Lower lobe of right lung (tissue), 2 donors: Measurements from ENCODE around the gene NRCAM. TPM values are rescaled to one million over a fixed set of nuclear protein-coding genes. Genes with fewer than 3 reads are reported as not detected.
"Not testable (repeated sequence)": the region's sequence is repeated elsewhere in the genome, so short reads cannot be mapped to it uniquely, and the experiment has no call there.

Experiments
- ATAC-seq, 2 donors: fragments of 200-7000 bp; cut with Tn5 transposase; one replicate each; pipeline ENCODE4 v1.9.1; 2020 to 2022; ENCODE audit warnings: mild to moderate bottlenecking in 2 of 2, moderate library complexity in 2 of 2
- DNase-seq: peaks from one replicate; pipeline ENCODE4 v3.0.0-alpha.2; 2020
- H3K27ac ChIP-seq: fragments of 200-600 bp; one replicate; pipeline ENCODE4 v1.8.0; 2022
- H3K27me3 ChIP-seq: fragments of 200-600 bp; one replicate; pipeline ENCODE4 v1.8.0; 2022; ENCODE audit warnings: low read depth
- H3K36me3 ChIP-seq: fragments of 200-600 bp; one replicate; pipeline ENCODE4 v1.8.0; 2022; ENCODE audit warnings: mild to moderate bottlenecking
- H3K4me1 ChIP-seq: fragments of 200-600 bp; one replicate; pipeline ENCODE4 v1.8.0; 2022
- H3K4me3 ChIP-seq: fragments of 200-600 bp; one replicate; pipeline ENCODE4 v1.8.0; 2022; ENCODE audit warnings: mild to moderate bottlenecking
- H3K9me3 ChIP-seq: fragments of 200-600 bp; one replicate; pipeline ENCODE4 v1.8.0; 2022
- intact Hi-C: fragments of 100-400 bp; cut with DNase I; formaldehyde crosslinking; loops from one replicate; pipeline ENCODE4 v1.11.0; 2022
- total RNA-seq: library from RNA; stranded (reverse); fragmentation: NEBNext Ultra II Directional; extraction: Animal tissue kit (Norgen Biotek cat#: 25700); gene quantifications from one replicate; pipeline ENCODE4 v1.2.1, GENCODE V29; 2021
- TF ChIP-seq, protein P1 (sequence below): fragments of 200-600 bp; IDR thresholded peaks from one replicate; pipeline ENCODE4 v1.8.0; 2022; ENCODE audit warnings: antibody characterized with exemption, mild to moderate bottlenecking
- donor health status: DM: no; HTN: yes; CAD: no; lungs with severe emphysema.

NRCAM gene
- total RNA-seq, 1 donor from 2014 or later: 2.6 TPM

DNA sequence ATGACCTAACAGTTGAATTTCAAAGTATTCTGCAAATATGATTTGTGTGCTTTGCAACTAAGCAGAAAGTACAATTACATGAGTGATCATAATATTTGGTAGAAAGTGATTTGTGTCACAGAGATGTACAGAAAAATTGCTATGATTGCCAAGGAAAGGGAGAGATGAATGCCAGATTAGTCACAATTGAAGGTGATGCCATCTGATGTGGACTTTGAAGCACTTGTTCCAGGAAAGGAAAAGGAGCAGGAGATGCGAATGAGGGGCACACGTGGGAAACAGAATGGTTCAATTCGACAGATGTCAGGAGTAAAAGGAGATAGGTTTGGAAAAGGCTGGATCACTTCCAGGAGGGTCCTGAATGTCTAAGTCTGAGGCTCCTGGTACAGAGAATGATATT lies 173.0 kb downstream of the NRCAM start:
- Histone ChIP-seq H3K9me3 (no peaks in the 10 kb centered on the region), H3K36me3 (no peaks in the 10 kb centered on the region), H3K27me3 (peaks cover 4% of the 10 kb centered on the region), H3K4me3 (no peak overlapping the region), H3K4me1 (no peaks in the 10 kb centered on the region), H3K27ac (no peak overlapping the region)
- ATAC-seq (no peak), DNase-seq (no peak)
- intact Hi-C loops: no loop called here
- TF ChIP-seq, protein P1, sequence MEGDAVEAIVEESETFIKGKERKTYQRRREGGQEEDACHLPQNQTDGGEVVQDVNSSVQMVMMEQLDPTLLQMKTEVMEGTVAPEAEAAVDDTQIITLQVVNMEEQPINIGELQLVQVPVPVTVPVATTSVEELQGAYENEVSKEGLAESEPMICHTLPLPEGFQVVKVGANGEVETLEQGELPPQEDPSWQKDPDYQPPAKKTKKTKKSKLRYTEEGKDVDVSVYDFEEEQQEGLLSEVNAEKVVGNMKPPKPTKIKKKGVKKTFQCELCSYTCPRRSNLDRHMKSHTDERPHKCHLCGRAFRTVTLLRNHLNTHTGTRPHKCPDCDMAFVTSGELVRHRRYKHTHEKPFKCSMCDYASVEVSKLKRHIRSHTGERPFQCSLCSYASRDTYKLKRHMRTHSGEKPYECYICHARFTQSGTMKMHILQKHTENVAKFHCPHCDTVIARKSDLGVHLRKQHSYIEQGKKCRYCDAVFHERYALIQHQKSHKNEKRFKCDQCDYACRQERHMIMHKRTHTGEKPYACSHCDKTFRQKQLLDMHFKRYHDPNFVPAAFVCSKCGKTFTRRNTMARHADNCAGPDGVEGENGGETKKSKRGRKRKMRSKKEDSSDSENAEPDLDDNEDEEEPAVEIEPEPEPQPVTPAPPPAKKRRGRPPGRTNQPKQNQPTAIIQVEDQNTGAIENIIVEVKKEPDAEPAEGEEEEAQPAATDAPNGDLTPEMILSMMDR: no peak

DNA sequence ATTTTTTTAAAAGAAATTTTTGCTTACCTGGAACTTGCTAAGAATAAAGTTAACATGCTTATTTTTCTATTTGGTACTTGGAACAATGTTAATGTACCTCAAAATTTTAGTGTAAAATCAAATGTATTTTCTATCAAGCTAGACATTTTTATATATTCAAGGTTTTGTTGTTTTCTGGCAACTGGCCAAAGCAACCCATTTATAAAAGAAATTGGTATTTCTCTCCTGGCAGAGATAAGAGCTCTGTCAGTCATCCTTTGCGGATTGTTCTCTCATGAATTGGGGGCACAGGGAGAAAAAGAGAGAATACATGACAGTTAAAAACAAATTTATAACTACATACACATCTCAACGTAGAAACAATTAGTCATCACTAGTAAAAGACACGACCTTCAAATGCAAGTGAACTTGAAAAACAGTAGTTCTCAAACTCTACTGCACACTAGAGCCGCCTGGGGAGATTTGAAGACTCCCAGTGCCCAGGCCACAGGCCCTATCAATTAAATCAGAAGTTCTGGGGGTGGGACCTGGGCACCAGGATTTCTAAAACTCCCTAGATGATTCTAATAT lies 173.7 kb downstream of the NRCAM start:
- intact Hi-C loops: no loop called here
- H3K4me1 ChIP-seq: no peaks in the 10 kb centered on the region
- no peak for ATAC-seq

DNA sequence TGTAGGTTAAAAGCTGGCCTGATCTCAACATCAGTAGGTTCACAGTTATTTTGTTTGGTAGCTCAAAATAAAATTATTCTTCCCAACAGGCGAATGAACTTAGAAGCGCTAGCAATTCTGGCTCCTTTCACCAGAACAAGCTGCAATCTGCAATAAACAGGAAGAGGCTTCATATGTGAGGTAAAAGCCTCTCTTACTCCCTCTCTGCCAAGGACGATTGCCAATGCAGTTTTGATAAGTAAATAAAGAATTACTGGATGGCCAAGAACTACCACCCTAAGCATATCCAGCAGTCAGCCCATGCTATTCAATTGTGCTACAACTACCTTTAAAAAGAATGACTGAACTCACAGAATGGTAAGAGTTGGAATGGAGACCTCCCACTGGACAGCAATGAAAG lies 176.1 kb downstream of the NRCAM start:
- intact Hi-C loops: no loop called here

More for the DNA sequence above, 173.7 kb downstream of the NRCAM start:
- no peaks in the 10 kb centered on the region for H3K36me3 ChIP-seq
- no peaks in the 10 kb centered on the region for H3K9me3 ChIP-seq
- no peak for DNase-seq
- H3K27ac ChIP-seq: no peak overlapping the region
- peaks cover 4% of the 10 kb centered on the region for H3K27me3 ChIP-seq
- TF ChIP-seq, protein P1: no peak
- no peak overlapping the region for H3K4me3 ChIP-seq

DNA sequence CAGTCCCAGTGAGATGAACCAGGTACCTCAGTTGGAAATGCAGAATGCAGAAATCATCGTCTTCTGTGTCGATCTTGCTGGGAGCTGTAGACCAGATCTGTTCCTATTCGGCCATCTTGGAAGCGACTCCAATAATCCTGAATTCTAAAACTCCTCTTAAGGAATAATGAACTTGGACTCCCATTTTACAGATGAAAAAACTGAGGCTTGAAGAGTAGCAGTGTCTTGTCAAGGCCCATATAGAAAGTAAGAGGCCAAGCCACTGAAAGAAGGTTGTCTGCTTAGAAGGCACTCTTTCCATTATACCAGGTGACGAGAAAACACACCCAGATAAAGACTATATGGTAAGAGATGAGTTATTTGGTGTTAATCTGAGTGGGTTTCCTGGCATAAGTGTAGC lies 177.5 kb downstream of the NRCAM start:
- no peaks in the 10 kb centered on the region for H3K36me3 ChIP-seq
- H3K4me1 ChIP-seq: no peaks in the 10 kb centered on the region
- TF ChIP-seq, protein P1: no peak
- no peak overlapping the region for H3K4me3 ChIP-seq
- ATAC-seq: no peak
- H3K27me3 ChIP-seq: no peaks in the 10 kb centered on the region
- DNase-seq: no peak
- intact Hi-C loops: no loop called here
- no peak overlapping the region for H3K27ac ChIP-seq
- no peaks in the 10 kb centered on the region for H3K9me3 ChIP-seq

More for the DNA sequence above, 176.1 kb downstream of the NRCAM start:
- H3K27ac ChIP-seq: no peak overlapping the region
- no peaks in the 10 kb centered on the region for H3K36me3 ChIP-seq
- H3K9me3 ChIP-seq: no peaks in the 10 kb centered on the region
- ATAC-seq (no peak), DNase-seq (no peak)
- H3K27me3 ChIP-seq: no peaks in the 10 kb centered on the region
- no peak overlapping the region for H3K4me3 ChIP-seq
- TF ChIP-seq, protein P1: no peak
- no peaks in the 10 kb centered on the region for H3K4me1 ChIP-seq

DNA sequence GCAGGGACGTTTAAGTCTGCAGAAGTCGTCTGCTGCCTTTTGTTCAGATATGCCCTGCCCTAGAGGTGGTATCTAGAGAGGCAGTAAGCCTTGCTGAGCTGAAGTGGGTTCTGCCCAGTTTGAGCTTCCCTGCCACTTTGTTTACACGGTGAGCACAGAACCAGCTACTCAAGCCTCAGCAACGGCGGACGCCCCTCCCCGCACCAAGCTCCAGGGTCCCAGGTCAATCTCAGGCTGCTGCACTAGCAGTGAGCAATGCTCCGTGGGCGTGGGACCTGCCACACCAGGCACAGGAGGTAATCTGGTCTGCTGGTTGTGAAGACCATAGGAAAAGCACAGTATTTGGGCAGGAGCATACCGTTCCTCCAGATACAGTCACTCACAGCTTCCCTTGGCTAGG lies 178.0 kb downstream of the NRCAM start:
- DNase-seq (no peak), ATAC-seq (no peak)

DNA sequence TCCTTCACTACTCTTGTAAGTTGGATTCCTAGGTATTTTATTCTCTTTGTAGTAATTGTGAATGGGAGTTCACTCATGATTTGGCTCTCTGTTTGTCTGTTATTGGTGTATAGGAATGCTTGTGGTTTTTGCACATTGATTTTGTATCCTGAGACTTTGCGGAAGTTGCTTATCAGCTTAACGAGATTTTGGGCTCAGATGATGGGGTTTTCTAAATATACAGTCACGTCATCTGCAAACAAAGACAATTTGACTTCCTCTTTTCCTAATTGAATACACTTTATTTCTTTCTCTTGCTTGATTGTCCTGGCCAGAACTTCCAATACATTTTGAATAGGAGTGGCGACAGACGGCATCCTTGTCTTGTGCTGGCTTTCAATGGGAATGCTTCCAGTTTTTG lies 181.8 kb downstream of the NRCAM start:
- ATAC-seq, H3K27ac ChIP-seq, H3K4me1 ChIP-seq, H3K9me3 ChIP-seq, H3K36me3 ChIP-seq, H3K27me3 ChIP-seq, DNase-seq, intact Hi-C loops, H3K4me3 ChIP-seq: not testable (repeated sequence)

More for the DNA sequence above, 178.0 kb downstream of the NRCAM start:
- Histone ChIP-seq H3K27me3 (no peaks in the 10 kb centered on the region), H3K4me3 (no peak overlapping the region), H3K4me1 (no peaks in the 10 kb centered on the region), H3K36me3 (no peaks in the 10 kb centered on the region), H3K27ac (no peak overlapping the region), H3K9me3 (no peaks in the 10 kb centered on the region)
- TF ChIP-seq, protein P1: no peak
- intact Hi-C loops: no loop called here

DNA sequence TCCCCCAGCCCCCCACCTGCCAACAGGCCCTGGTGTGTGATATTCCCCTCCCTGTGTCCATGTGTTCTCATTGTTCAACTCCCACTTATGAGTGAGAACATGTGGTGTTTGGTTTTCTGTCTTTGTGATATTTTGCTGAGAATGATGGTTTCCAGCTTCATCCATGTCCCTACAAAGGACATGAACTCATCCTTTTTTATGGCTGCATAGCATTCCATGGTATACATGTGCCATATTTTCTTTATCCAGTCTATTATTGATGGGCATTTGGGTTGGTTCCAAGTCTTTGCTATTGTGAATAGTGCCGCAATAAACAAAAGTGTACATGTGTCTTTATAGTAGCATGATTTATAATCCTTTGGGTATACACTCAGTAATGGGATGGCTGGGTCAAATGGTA lies 183.3 kb downstream of the NRCAM start:
- H3K27ac ChIP-seq, H3K9me3 ChIP-seq, ATAC-seq, DNase-seq, intact Hi-C loops, H3K4me1 ChIP-seq, H3K36me3 ChIP-seq, H3K4me3 ChIP-seq, H3K27me3 ChIP-seq: not testable (repeated sequence)
